Right lobe of liver (tissue), 4 donors: Measurements from ENCODE around the gene GNAQ.

Source experiments
- POLR2A ChIP-seq: fragments of 450-650 bp; IDR thresholded peaks from one replicate; pipeline ENCODE4 v1.6.1; 2017; ENCODE audit warnings: antibody characterized with exemption, mild to moderate bottlenecking
- TF ChIP-seq, protein P1 (sequence below), 4 donors: fragments of 200-600 bp in 3 of 4; fragments of 450-650 bp in 1 of 4; IDR thresholded peaks; one replicate each; pipeline versions ENCODE4 v1.5.1 to v1.8.0; 2016 to 2022; ENCODE audit warnings: antibody characterized with exemption in 4 of 4, mild to moderate bottlenecking in 2 of 4
- donor health status: DM: no; HTN: no; CAD: no.
- donor health status: DM: no; HTN: no; CAD: no.
- donor health status: DM: no; HTN: yes; CAD: no.

DNA sequence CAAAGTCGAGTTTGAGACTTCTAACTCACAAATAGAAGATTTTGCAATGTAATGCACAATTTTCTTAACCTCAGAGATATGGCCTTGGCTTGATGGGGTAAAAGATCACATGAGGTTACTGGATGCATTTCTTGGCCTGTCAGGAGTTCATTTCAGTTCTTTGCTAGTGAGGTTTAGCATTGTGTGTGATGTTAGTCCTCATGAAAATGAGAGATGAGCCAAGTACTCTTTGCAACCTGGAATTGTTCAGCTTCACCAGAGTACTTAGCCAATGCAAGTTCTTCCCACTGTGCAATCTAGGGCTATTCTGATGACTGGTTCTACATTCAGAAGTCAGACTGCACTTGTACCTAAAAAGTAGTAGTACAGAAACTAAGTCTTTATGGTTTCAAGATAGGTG, 24.9 kb downstream of the GNAQ start:
- TF ChIP-seq, protein P1, sequence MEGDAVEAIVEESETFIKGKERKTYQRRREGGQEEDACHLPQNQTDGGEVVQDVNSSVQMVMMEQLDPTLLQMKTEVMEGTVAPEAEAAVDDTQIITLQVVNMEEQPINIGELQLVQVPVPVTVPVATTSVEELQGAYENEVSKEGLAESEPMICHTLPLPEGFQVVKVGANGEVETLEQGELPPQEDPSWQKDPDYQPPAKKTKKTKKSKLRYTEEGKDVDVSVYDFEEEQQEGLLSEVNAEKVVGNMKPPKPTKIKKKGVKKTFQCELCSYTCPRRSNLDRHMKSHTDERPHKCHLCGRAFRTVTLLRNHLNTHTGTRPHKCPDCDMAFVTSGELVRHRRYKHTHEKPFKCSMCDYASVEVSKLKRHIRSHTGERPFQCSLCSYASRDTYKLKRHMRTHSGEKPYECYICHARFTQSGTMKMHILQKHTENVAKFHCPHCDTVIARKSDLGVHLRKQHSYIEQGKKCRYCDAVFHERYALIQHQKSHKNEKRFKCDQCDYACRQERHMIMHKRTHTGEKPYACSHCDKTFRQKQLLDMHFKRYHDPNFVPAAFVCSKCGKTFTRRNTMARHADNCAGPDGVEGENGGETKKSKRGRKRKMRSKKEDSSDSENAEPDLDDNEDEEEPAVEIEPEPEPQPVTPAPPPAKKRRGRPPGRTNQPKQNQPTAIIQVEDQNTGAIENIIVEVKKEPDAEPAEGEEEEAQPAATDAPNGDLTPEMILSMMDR (IDR thresholded peaks at IDR 0.05): no peak
- TF ChIP-seq POLR2A: no peak
